RWPE1 (cell line): ENCODE results near the gene PLCD3.

ENCODE experiments used
- CTCF ChIA-PET: fragments of 350-600 bp; sonication (Branson Sonifier 250); formaldehyde crosslinking; extraction: SDS; loops from one replicate; lab custom pipeline; 2021; lab: Yijun Ruan, JAX
- POLR2A ChIA-PET: fragments of 400-600 bp; formaldehyde crosslinking; extraction: SDS; loops from one replicate; lab custom pipeline; 2020; ENCODE audit warnings: antibody characterized with exemption; ENCODE audit not compliant: low non-redundant PET; lab: Yijun Ruan, JAX
- DNase-seq: peaks from one replicate; pipeline ENCODE4 v3.0.0; 2012; ENCODE audit warnings: low spot score
- H3K27ac ChIP-seq: fragments of 450-650 bp; 2 replicates; pipeline ENCODE4 v1.5.1; 2017
- CTCF ChIP-seq: fragments of 450-650 bp; conservative IDR thresholded peaks from 2 replicates; pipeline ENCODE4 v1.5.1; 2017; ENCODE audit warnings: low read depth, mild to moderate bottlenecking

Gene PLCD3

GRCh38 chr17:45090711-45091110, 41.6 kb downstream of the PLCD3 start:
- peak overlapping the region; percentile 95 for H3K27ac ChIP-seq
- POLR2A ChIA-PET, result interaction anchor here (0.6 kb wide), 1 partner anchor 399 kb away, joined by 5 read pairs; no protein-coding TSS in a partner anchor

GRCh38 chr17:45088741-45089140, 43.6 kb downstream of the PLCD3 start:
- no peak for TF ChIP-seq CTCF
- POLR2A ChIA-PET, result no interaction called here
- peak overlapping the region; percentile 93 for H3K27ac ChIP-seq
- CTCF ChIA-PET, result interaction anchor here (0.5 to 1.0 kb wide), 5 partner anchors 17 to 1979 kb away, joined by 3 to 6 read pairs (median 4); no protein-coding TSS in a partner anchor
- DNase-seq, result no peak

More at GRCh38 chr17:45090711-45091110, 41.6 kb downstream of the PLCD3 start:
- CTCF ChIA-PET, result interaction anchor here (0.6 kb wide), 1 partner anchor 25 kb away, joined by 3 read pairs; no protein-coding TSS in a partner anchor
- TF ChIP-seq CTCF, result no peak
- DNase-seq, result no peak

DNA sequence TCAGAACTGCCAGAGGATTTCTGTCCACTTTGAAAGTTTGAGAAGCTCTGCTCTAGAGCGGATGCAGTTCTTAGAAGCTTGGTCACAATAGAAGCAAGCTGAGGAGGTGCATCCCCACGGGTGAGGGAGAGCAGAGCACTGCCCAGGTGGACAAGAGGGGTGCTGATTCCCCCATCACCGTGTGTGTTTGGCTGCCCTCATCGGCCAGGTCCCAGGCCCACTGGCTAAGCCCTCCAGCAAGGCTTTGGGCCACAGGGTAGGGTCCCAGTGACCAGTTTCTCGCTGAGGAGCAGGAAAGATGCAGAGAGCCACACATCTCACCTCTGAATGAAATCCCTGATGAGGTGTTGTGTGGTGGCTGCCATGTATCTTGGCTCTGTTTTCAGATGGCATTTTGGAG, 44.3 kb downstream of the PLCD3 start:
- POLR2A ChIA-PET, result no interaction called here
- no peak for TF ChIP-seq CTCF
- H3K27ac ChIP-seq, result peak overlapping the region; percentile 93
- CTCF ChIA-PET, result interaction anchor here (2.3 kb wide), 1 partner anchor 11 kb away, joined by 9 read pairs; no protein-coding TSS in a partner anchor
- DNase-seq, result no peak

GRCh38 chr17:45087504-45087975, 44.8 kb downstream of the PLCD3 start:
- peak overlapping the region; percentile 93 for H3K27ac ChIP-seq
- CTCF ChIA-PET, result interaction anchor here (2.3 kb wide), 1 partner anchor 11 kb away, joined by 9 read pairs; no protein-coding TSS in a partner anchor
- no peak for DNase-seq
- TF ChIP-seq CTCF, result no peak
- POLR2A ChIA-PET, result no interaction called here

GRCh38 chr17:45086865-45087503, 45.3 kb downstream of the PLCD3 start:
- TF ChIP-seq CTCF, result no peak
- H3K27ac ChIP-seq, result peak overlapping the region; percentile 93
- CTCF ChIA-PET, result interaction anchor here (0.5 to 2.3 kb wide), 3 partner anchors 11 to 117 kb away, joined by 3 to 9 read pairs (median 4); no protein-coding TSS in a partner anchor
- POLR2A ChIA-PET, result no interaction called here
- no peak for DNase-seq

DNA sequence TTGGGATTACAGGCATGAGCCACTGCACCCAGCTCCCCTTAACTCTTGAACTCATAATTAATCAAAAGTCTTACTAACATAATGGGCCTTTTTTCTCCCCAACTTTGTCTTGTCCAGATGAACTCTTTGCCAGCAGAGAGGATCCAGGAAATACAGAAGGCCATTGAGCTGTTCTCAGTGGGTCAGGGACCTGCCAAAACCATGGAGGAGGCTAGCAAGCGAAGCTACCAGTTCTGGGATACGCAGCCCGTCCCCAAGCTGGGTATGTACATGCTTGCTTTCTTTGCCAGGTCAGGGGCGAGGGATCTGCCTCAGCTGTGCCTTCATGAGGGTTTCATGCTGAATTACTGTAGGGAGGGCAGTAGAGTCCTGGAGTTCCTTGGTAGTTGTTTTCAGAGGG, 45.9 kb downstream of the PLCD3 start:
- H3K27ac ChIP-seq, result peak overlapping the region; percentile 93
- DNase-seq, result no peak
- CTCF ChIA-PET, result interaction anchor here (0.5 to 2.3 kb wide), 3 partner anchors 10 to 117 kb away, joined by 3 to 9 read pairs (median 4); no protein-coding TSS in a partner anchor
- TF ChIP-seq CTCF, result no peak
- POLR2A ChIA-PET, result no interaction called here
